Measurements from ENCODE around the gene OR4K2.

DNA sequence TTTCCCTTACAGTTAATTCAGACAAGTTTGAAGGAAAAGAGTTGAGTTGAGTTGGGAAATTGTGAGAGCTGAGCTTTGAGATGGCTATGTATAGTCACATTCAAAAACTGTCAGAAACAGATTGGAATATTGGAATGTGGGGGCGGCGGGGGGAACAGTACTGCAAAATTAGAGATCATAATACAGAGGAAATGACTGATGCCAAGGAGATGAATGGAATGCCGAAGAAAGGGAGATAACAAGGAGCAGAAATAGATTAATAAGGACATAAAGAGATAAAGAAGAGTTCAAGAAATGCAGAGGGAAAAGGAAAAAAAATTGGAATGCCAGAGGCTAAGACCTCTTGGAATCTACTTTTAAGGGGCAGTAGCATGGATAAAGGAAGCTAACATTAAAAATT lies 42.3 kb downstream of the OR4K2 start:
- TF ChIP-seq, protein P1, sequence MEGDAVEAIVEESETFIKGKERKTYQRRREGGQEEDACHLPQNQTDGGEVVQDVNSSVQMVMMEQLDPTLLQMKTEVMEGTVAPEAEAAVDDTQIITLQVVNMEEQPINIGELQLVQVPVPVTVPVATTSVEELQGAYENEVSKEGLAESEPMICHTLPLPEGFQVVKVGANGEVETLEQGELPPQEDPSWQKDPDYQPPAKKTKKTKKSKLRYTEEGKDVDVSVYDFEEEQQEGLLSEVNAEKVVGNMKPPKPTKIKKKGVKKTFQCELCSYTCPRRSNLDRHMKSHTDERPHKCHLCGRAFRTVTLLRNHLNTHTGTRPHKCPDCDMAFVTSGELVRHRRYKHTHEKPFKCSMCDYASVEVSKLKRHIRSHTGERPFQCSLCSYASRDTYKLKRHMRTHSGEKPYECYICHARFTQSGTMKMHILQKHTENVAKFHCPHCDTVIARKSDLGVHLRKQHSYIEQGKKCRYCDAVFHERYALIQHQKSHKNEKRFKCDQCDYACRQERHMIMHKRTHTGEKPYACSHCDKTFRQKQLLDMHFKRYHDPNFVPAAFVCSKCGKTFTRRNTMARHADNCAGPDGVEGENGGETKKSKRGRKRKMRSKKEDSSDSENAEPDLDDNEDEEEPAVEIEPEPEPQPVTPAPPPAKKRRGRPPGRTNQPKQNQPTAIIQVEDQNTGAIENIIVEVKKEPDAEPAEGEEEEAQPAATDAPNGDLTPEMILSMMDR (conservative IDR thresholded peaks at IDR 0.05; ENCODE audit: low read length), result no peak
- TF ChIP-seq EZH2phosphoT487 (IDR thresholded peaks at IDR 0.05; ENCODE audit: borderline replicate concordance, low read depth, low read length), result no peak

Measured in OCI-LY7 (cell line).